H9 (cell line): ENCODE measurements around the gene RXFP1. TPM values are rescaled to one million over a fixed set of nuclear protein-coding genes. Genes with fewer than 3 reads are reported as not detected.

ENCODE experiments used
- DNase-seq: peaks from one replicate; pipeline ENCODE4 v3.0.0-alpha.2; 2017
- H2AFZ ChIP-seq: one replicate; pipeline ENCODE4 v1.6.1; 2013; ENCODE audit warnings: mild to moderate bottlenecking, low read length, control low read depth, moderate library complexity
- H2AK5ac ChIP-seq: 2 replicates; pipeline ENCODE4 v1.6.1; 2013; ENCODE audit warnings: low read length, control low read depth, mixed read lengths; ENCODE audit not compliant: insufficient read length
- H2BK120ac ChIP-seq: one replicate; pipeline ENCODE4 v1.6.1; 2013; ENCODE audit warnings: low read depth, mild to moderate bottlenecking, low read length, control low read depth, inconsistent platforms; ENCODE audit not compliant: poor library complexity, severe bottlenecking
- H2BK12ac ChIP-seq: 2 replicates; pipeline ENCODE4 v1.6.1; 2013; ENCODE audit warnings: low read length, control low read depth, mixed read lengths, low read depth; ENCODE audit not compliant: insufficient read length
- H2BK15ac ChIP-seq: 2 replicates; pipeline ENCODE4 v1.6.1; 2013; ENCODE audit warnings: low read depth, low read length, control low read depth
- H2BK20ac ChIP-seq: one replicate; pipeline ENCODE4 v1.6.1; 2013; ENCODE audit warnings: low read depth, mild to moderate bottlenecking, low read length, control low read depth, inconsistent platforms; ENCODE audit not compliant: poor library complexity, severe bottlenecking
- H2BK5ac ChIP-seq: 2 replicates; pipeline ENCODE4 v1.6.1; 2013; ENCODE audit warnings: low read length, control low read depth, mixed read lengths; ENCODE audit not compliant: insufficient read length
- H3K14ac ChIP-seq: 2 replicates; pipeline ENCODE4 v1.6.1; 2013; ENCODE audit warnings: low read length, control low read depth; ENCODE audit not compliant: insufficient read depth
- H3K18ac ChIP-seq: 2 replicates; pipeline ENCODE4 v1.6.1; 2013; ENCODE audit warnings: low read depth, mild to moderate bottlenecking, mixed read lengths, low read length, control low read depth; ENCODE audit not compliant: insufficient read length
- H3K23ac ChIP-seq: 2 replicates; pipeline ENCODE4 v1.6.1; 2013; ENCODE audit warnings: low read length, control low read depth, mixed read lengths, low read depth; ENCODE audit not compliant: insufficient read length
- H3K23me2 ChIP-seq: 2 replicates; pipeline ENCODE4 v1.6.1; 2013; ENCODE audit warnings: low read depth, mild to moderate bottlenecking, mixed read lengths, low read length, control low read depth; ENCODE audit not compliant: insufficient read length, poor library complexity, severe bottlenecking
- H3K27ac ChIP-seq: 2 replicates; pipeline ENCODE4 v1.5.1; 2013; ENCODE audit warnings: low read length, control low read depth, mixed read lengths, low read depth; ENCODE audit not compliant: insufficient read length
- H3K27me3 ChIP-seq: 2 replicates; pipeline ENCODE4 v1.6.1; 2013; ENCODE audit warnings: low read length, control low read depth, inconsistent platforms; ENCODE audit not compliant: insufficient read depth
- H3K4ac ChIP-seq: 2 replicates; pipeline ENCODE4 v1.6.1; 2013; ENCODE audit warnings: low read depth, mild to moderate bottlenecking, control low read depth, inconsistent platforms, low read length, moderate library complexity
- H3K4me1 ChIP-seq: 2 replicates; pipeline ENCODE4 v1.6.1; 2013; ENCODE audit warnings: low read length, control low read depth, inconsistent platforms; ENCODE audit not compliant: insufficient read depth
- H3K4me2 ChIP-seq: 2 replicates; pipeline ENCODE4 v1.6.1; 2013; ENCODE audit warnings: low read length, control low read depth, mixed read lengths; ENCODE audit not compliant: insufficient read length, insufficient read depth
- H3K56ac ChIP-seq: 2 replicates; pipeline ENCODE4 v1.6.1; 2013; ENCODE audit warnings: low read depth, mild to moderate bottlenecking, mixed read lengths, low read length, control low read depth; ENCODE audit not compliant: insufficient read length
- H3K79me1 ChIP-seq: 2 replicates; pipeline ENCODE4 v1.6.1; 2013; ENCODE audit warnings: low read depth, mild to moderate bottlenecking, moderate library complexity, low read length, control low read depth, inconsistent platforms; ENCODE audit not compliant: insufficient read depth, poor library complexity, severe bottlenecking
- H3K79me2 ChIP-seq: 2 replicates; pipeline ENCODE4 v1.6.1; 2013; ENCODE audit warnings: low read length, control low read depth, inconsistent platforms; ENCODE audit not compliant: insufficient read depth
- H3K9ac ChIP-seq: 2 replicates; pipeline ENCODE4 v1.6.1; 2013; ENCODE audit warnings: low read length, control low read depth, mixed read lengths; ENCODE audit not compliant: insufficient read length; ENCODE audit errors: extremely low read depth
- H3K9me3 ChIP-seq: one replicate; pipeline ENCODE4 v1.6.1; 2013; ENCODE audit warnings: low read depth, low read length, inconsistent platforms; ENCODE audit not compliant: control insufficient read depth
- H3T11ph ChIP-seq: one replicate; pipeline ENCODE4 v1.6.1; 2013; ENCODE audit warnings: mild to moderate bottlenecking, low read length, control low read depth, inconsistent platforms
- H4K20me1 ChIP-seq: one replicate; pipeline ENCODE4 v1.6.1; 2013; ENCODE audit not compliant: control insufficient read depth, insufficient read length, insufficient read depth
- H4K5ac ChIP-seq: 2 replicates; pipeline ENCODE4 v1.6.1; 2013; ENCODE audit warnings: low read depth, mild to moderate bottlenecking, mixed read lengths, low read length, control low read depth; ENCODE audit not compliant: insufficient read length
- H4K8ac ChIP-seq: replicated peaks from 2 replicates; pipeline ENCODE4 v1.6.1; 2013; ENCODE audit warnings: low read length, control low read depth, mixed read lengths, low read depth; ENCODE audit not compliant: insufficient read length
- H4K91ac ChIP-seq: 2 replicates; pipeline ENCODE4 v1.6.1; 2013; ENCODE audit warnings: low read depth, mild to moderate bottlenecking, moderate library complexity, mixed read lengths, low read length, control low read depth; ENCODE audit not compliant: insufficient read length
- H3K27ac Mint-ChIP-seq, 3 experiments: 2 replicates in 2 of 3; 3 replicates in 1 of 3; pipeline ENCODE4 v1.8.0; 2020 to 2021; ENCODE audit warnings: mixed read lengths in 3 of 3, mild to moderate bottlenecking in 1 of 3, moderate library complexity in 1 of 3
- H3K27me3 Mint-ChIP-seq: 2 replicates; pipeline ENCODE4 v1.8.0; 2021; ENCODE audit warnings: low read depth, mild to moderate bottlenecking, moderate library complexity, mixed read lengths
- H3K36me3 Mint-ChIP-seq, 3 experiments: 2 replicates in 2 of 3; 3 replicates in 1 of 3; pipeline ENCODE4 v1.8.0; 2020 to 2021; ENCODE audit warnings: low read depth in 3 of 3, mixed read lengths in 3 of 3; ENCODE audit not compliant: insufficient read depth in 1 of 3
- H3K4me1 Mint-ChIP-seq, 2 experiments: 2 replicates each; pipeline ENCODE4 v1.8.0; 2020; ENCODE audit warnings: mixed read lengths in 2 of 2
- H3K4me3 Mint-ChIP-seq, 2 experiments: 2 replicates in 1 of 2; 3 replicates in 1 of 2; pipeline ENCODE4 v1.8.0; 2020 to 2021; ENCODE audit warnings: mild to moderate bottlenecking in 2 of 2, mixed read lengths in 2 of 2, moderate library complexity in 1 of 2
- H3K9me3 Mint-ChIP-seq, 2 experiments: 2 replicates in 1 of 2; 3 replicates in 1 of 2; pipeline ENCODE4 v1.8.0; 2020; ENCODE audit warnings: mild to moderate bottlenecking in 2 of 2, mixed read lengths in 2 of 2, moderate library complexity in 1 of 2
- CTCF ChIP-seq: fragments of 200-600 bp; sonication (generic); conservative IDR thresholded peaks from 3 replicates; pipeline ENCODE4 v1.8.0; 2021; ENCODE audit warnings: antibody characterized with exemption, mild to moderate bottlenecking
- total RNA-seq: library from RNA; stranded (reverse); gene quantifications from 2 replicates; pipeline ENCODE4 v1.2.1, GENCODE V29; 2021

Gene RXFP1
- total RNA-seq, 1 experiment from 2014 or later: 0.17 TPM

GRCh38 chr4:158617956-158618355, 96.3 kb downstream of the RXFP1 start:
- no peak overlapping the region for H2BK5ac ChIP-seq
- H2AFZ ChIP-seq: no peak overlapping the region
- no peaks in the 10 kb centered on the region for H3K23me2 ChIP-seq
- H2BK12ac ChIP-seq: no peak overlapping the region
- Mint-ChIP-seq H3K9me3 (no peaks in the 10 kb centered on the region), H3K4me1 (no peaks in the 10 kb centered on the region), H3K27ac (no peak overlapping the region; a peak in 1 of 7 replicates), H3K36me3 (no peaks in the 10 kb centered on the region), H3K4me3 (no peak overlapping the region), H3K27me3 (no peaks in the 10 kb centered on the region)
- H3K18ac ChIP-seq: no peak overlapping the region
- no peak overlapping the region for H2BK120ac ChIP-seq
- no peaks in the 10 kb centered on the region for H3K27me3 ChIP-seq
- H3K9ac ChIP-seq: no peak overlapping the region
- no peak overlapping the region for H3K4ac ChIP-seq
- H4K20me1 ChIP-seq: no peaks in the 10 kb centered on the region
- no peak overlapping the region for H3T11ph ChIP-seq
- no peak overlapping the region for H3K56ac ChIP-seq
- H3K4me1 ChIP-seq: no peaks in the 10 kb centered on the region
- H3K14ac ChIP-seq: no peak overlapping the region
- DNase-seq: no peak
- H4K5ac ChIP-seq: no peak overlapping the region
- H3K9me3 ChIP-seq: no peaks in the 10 kb centered on the region
- H3K79me2 ChIP-seq: no peaks in the 10 kb centered on the region
- H4K8ac ChIP-seq: no peak overlapping the region
- no peak overlapping the region for H3K4me2 ChIP-seq
- no peaks in the 10 kb centered on the region for H3K79me1 ChIP-seq
- H4K91ac ChIP-seq: no peak overlapping the region
- H3K27ac ChIP-seq: no peak overlapping the region
- H2BK15ac ChIP-seq: no peak overlapping the region
- H3K23ac ChIP-seq: no peak overlapping the region
- no peak overlapping the region for H2AK5ac ChIP-seq
- no peak overlapping the region for H2BK20ac ChIP-seq
- no peak for TF ChIP-seq CTCF
